IPS-18c (cell line): ENCODE measurements around the gene CTIF.

Source experiments
- H3K4me3 ChIP-seq: 2 replicates; pipeline ENCODE4 v1.7.0; 2013; ENCODE audit warnings: low read depth, mild to moderate bottlenecking, low read length, moderate library complexity; ENCODE audit not compliant: insufficient read depth
- H3K9me3 ChIP-seq: one replicate; pipeline ENCODE4 v1.6.1; 2013; ENCODE audit warnings: mild to moderate bottlenecking, low read length, moderate library complexity; ENCODE audit not compliant: control insufficient read depth, insufficient read depth

The CTIF gene

DNA sequence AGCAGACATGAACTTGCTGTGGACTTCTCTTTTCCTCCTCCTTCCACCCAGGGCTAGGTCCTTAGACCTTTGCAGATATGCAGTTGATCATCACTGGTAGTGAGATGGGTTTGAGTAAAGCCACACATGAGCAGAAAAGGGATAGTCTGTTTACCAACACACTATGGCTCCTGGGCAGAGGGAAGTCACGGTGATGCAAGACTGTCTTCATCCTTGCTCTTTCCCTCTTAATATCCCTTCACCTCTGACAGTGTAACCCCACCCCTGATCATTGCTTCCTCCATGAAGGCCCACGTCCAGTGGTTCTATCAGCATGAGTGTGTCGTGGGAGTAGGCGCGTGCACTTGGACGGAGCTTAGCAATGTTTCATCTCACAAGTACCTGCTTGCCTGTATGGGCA, 223.2 kb downstream of the CTIF start:
- no peak overlapping the region for H3K4me3 ChIP-seq
- no peaks in the 10 kb centered on the region for H3K9me3 ChIP-seq

DNA sequence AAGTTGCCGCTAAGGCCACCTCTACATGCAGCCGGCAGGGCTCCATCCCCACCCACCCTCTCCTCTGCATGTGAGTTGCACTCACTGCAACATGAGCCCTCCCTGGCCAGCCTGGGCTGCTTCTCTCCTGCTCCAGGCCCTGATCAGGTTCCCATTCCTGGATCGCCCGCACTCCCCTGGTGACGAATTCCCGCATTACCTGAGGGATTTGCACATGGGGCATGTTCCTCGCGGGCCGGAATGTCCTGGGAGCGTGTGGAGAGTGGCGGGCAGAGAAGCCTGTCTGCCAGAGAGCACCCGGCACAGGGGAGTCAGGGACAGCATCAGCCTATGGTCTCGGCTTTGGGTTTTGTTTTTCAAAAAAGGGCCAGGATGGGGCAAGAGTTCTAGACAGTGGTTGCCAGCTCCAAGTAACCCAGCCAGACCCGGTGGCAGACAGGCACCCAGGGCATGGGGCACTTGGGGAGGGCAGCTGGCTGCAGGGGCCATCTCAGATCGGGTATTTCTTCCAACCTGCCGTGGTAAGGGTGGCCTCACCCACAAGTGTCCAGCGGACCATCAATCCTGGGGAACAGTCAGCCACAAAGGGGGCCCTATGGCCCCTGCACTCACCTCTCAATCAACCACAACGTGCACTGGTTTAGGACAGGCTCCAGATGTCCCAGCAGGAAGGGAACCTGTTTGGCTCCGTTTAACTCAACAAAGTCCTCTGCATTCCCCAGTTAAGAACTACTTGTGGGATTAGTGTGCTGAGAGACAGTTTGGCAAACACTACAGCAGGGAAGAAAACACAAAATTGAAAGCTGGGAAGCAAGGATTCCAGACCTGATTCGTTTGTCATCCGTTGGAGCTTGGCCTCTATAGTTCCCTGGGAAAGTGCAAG, 224.2 kb downstream of the CTIF start:
- no peak overlapping the region for H3K4me3 ChIP-seq
- no peaks in the 10 kb centered on the region for H3K9me3 ChIP-seq

DNA sequence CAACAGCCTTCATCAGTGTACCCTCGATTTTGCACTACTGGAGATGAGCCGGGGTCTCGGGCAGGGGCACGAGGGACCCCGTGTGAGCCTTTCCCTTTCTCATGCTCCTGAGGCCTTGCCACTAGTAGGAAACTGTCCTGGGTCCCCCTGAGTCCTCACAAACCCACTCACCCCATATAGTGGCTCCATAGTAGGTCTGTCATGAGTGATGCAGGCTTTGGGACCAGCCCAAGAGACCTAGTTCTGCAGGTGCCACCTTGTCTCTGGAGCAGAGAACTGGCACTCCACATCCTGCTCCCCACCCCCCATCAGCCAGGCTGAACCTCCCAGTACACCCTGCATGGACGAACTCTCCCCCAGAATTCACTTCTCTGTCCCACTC, 224.9 kb downstream of the CTIF start:
- Histone ChIP-seq H3K9me3 (no peaks in the 10 kb centered on the region), H3K4me3 (no peak overlapping the region)

DNA sequence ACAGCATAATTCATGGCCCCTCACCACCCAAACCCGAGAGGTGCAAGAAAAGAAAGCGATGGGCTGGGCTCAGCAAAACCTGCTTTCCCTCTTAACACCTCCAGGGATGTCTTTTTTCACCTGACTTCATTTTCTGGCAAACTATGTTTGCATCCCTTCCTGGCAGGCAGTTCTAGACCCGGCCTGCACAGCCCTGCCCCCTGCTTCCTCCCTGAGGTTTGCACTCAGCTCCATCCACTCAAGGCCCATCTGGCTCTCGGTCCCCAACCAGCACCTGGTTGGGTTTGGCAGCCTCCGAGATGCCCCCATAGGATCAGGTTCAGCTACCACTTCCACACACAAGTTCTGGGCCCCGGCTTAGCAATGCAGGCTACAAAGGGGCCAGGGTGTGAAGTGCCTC, 226.2 kb downstream of the CTIF start:
- Histone ChIP-seq H3K4me3 (no peak overlapping the region), H3K9me3 (no peaks in the 10 kb centered on the region)

DNA sequence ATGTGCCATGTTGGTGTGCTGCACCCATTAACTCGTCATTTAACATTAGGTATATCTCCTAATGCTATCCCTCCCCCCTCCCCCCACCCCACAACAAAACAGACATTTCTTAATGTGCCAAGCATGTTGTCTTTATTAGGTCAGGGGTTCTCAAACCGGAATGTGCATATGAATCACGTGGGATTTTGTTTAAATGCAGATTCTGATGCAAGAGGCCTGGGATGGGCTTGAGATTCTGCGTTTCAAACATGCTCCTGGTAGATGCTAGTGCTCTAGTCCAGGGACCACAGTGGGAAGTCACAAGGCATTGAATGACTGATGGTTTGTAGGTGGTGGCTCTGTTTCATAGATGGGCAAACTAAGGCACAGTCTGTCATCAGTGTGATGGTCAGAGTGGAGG, 227.2 kb downstream of the CTIF start:
- Histone ChIP-seq H3K9me3 (no peaks in the 10 kb centered on the region), H3K4me3 (no peak overlapping the region)

DNA sequence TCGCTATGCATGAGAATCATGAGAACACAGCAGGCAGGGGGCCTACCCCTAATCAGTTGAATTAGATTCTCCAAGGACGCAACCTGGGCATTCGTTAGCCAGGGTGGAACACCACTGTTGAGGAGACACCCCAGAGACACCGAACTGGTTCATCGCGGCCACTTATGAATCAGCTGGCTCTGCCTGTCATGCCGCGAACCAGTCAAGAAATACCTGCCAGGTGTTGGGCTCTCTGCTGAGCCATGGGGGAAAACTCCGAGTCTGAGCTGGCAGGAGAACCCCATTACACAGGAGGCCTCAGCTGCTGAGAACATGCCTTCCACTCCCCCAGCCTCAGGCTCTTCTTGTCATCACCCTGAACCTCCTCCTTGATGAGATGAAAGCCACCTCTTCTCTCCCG, 227.7 kb downstream of the CTIF start:
- Histone ChIP-seq H3K4me3 (no peak overlapping the region), H3K9me3 (no peaks in the 10 kb centered on the region)

DNA sequence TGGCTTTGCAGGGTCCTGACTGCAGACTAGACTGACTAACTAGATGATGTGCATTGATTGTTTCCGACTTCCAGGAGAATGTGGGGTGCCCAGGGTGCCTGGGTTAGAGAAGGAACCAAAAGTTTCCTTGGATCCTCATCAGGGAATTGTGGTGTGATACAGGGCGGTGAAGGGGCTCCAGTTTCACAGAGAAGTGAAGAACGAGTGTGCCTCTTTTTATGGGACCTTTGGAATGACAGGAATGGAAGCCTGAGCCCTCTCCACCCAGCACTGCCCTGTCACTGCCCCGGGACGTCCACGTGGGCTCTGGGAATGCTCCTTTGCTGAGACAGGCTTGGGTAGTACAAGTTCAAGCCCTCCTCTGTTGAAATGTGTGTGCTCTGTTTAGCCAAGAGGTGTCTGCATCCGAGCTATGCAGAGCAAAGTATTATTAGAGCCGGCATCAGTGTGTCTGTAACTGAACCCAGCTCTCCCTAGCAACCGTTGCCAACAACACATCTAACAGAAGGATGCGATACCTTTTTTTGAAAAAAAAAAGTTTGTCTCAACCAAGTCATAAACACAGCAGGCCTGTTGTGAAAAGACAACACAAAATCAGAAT, 228.4 kb downstream of the CTIF start:
- no peak overlapping the region for H3K4me3 ChIP-seq
- H3K9me3 ChIP-seq = peaks cover 3% of the 10 kb centered on the region

DNA sequence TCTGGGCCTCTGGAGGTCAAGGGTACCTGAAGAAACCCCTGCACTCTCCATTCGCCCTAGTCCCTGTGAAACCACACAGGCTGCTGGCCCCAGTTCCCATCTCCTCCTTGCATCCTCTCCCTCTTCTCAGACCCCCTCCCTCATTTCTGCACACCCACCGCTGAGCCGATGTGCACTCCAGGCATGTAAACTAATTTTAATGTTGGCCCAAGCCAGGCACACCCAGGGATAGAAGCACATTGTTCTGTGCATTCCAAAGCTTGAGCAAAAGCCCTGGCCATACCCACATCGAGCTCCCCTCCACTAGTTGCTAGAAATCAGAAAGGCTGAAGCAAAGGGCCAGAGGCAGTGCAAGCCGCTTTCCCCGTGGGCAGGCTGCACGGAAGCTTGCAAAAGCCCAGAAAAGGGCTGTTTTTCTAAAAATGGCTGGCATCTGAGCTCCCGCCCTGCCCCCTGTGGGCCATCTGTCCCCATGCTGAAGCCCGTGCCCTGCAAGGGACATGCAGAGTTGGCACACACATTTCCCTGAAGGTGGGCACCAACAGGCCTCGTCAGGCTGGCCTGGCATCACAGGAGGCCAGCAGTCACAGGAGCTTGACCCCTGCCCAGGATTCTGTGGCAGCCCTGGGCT, 230.3 kb downstream of the CTIF start:
- Histone ChIP-seq H3K9me3 (peaks cover 3% of the 10 kb centered on the region), H3K4me3 (no peak overlapping the region)

DNA sequence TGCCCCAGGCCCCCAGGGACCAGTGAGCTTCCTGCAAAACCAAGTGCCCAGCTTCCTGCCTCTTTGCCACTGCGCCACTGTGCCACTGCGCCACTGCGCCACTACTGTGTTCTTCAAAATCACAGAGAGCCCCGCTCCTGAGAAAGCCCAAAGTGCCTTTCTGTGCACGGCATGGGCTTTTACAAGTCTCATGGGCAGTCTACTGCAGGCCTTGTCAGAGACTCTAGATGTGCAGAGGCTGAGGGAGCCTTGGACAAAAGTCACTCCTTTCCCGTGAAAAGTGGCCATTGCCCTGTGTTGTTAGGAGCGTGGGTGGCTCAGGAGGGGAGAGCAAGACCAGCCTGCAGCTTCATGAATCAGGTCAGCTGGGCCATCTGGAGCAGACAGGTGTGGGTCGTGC, 231.4 kb downstream of the CTIF start:
- Histone ChIP-seq H3K4me3 (no peak overlapping the region), H3K9me3 (peaks cover 3% of the 10 kb centered on the region)

- no peak overlapping the region for H3K4me3 ChIP-seq
- peaks cover 3% of the 10 kb centered on the region for H3K9me3 ChIP-seq
These were observed 233.0 kb downstream of the CTIF start for GRCh38 chr18:48771641-48772375.

GRCh38 chr18:48772457-48772856, 233.6 kb downstream of the CTIF start:
- Histone ChIP-seq H3K4me3 (no peak overlapping the region), H3K9me3 (peaks cover 3% of the 10 kb centered on the region)

GRCh38 chr18:48773821-48774220, 235.0 kb downstream of the CTIF start:
- no peak overlapping the region for H3K4me3 ChIP-seq
- peaks cover 3% of the 10 kb centered on the region for H3K9me3 ChIP-seq

DNA sequence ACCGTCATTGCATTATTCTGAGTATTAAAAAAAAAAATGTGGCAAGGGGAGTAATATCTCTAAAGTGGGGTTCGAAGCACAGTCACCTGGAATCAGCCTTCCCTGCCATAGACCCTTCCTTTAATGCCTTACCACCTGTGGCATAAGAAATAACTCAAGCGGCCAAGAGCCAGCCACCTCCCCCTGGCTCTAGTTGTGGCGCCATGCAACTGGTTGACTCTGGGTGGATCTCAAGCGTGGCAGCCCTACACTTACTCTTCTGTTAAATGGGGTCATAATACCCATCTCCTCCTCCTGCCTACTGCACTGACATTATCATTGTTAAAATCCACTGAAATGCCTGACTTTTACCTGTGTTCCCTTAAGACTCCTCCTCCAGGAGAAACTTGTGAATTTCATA, 236.1 kb downstream of the CTIF start:
- Histone ChIP-seq H3K9me3 (peaks cover 3% of the 10 kb centered on the region), H3K4me3 (no peak overlapping the region)

DNA sequence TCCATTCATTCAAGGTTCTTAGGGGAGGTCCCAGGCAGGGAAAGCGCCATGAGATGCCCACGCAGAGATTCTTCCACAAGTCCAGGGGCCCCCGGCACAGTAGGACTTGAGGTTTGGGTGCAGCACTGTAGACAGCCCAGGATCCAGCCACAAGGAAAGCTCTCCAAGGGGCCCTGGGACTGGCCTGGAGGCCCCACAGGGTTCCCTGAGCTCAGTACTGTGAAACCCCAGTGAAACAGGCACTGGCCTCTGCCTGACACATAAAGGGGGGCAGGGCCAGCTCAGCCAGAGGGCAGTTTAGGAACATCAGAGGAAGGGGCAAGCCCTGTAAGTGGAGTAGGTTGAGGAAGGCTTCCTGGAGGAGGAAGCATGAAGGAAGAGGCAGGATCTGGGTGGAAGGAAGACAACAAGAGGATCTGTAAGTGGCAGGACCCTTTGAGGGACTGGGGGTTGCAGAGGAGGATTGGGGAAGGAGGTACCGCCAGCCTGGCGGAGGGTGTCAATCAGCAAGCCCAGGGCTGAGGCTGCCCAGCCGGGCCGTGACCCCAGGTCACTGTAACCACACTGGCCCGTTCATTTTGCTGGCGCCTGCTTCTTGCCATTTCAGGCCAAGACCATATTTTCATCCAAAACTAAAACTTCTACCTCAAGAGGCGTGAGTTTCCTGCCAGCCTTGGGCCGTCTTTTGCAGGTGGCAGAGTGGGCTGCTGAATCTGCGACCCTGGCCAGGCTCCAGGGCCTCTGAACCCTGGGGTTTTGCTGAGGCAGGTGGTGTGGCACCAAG, 236.7 kb downstream of the CTIF start:
- no peak overlapping the region for H3K4me3 ChIP-seq
- H3K9me3 ChIP-seq = peaks cover 3% of the 10 kb centered on the region

- Histone ChIP-seq H3K4me3 (no peak overlapping the region), H3K9me3 (peaks cover 3% of the 10 kb centered on the region)
These were observed 237.3 kb downstream of the CTIF start for GRCh38 chr18:48776156-48776555.

DNA sequence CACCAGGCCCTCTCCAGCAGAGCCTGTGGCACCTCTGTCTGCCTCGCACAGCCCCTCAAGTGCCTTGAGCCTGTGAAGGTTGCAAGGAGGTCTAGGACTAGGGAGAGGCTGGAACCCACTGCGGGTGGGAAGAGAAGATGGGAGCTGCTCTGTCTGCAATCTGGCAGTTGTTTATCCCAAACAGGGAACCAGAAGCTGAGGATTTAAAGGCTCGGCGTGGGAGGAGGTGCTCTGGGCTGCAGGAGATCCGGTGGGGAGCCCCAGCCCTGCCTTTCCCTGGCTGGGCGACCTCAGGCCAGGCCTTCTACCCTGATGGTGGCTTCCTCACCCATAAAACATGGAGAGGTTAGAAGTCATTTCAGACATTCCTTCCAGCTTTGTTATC, 237.8 kb downstream of the CTIF start:
- peaks cover 3% of the 10 kb centered on the region for H3K9me3 ChIP-seq
- H3K4me3 ChIP-seq = no peak overlapping the region
